Myocyte (in vitro differentiated cells): Measurements from ENCODE around the gene SERTAD3. TPM values are rescaled to one million over a fixed set of nuclear protein-coding genes. Genes with fewer than 3 reads are reported as not detected.
A peak's percentile ranks its signal among the peaks of the same experiment; 100 is the strongest.

Source experiments
- DNase-seq: peaks from one replicate; pipeline ENCODE4 v3.0.0-alpha.2; 2012; ENCODE audit warnings: low read depth
- total RNA-seq: library from RNA; depleted of rRNA; stranded (reverse); fragments of >200 nt; gene quantifications from 2 replicates; pipeline ENCODE4 v1.2.3, GENCODE V29; 2014

The SERTAD3 gene
- total RNA-seq, 1 donor from 2014 or later: 28.1 TPM

DNA sequence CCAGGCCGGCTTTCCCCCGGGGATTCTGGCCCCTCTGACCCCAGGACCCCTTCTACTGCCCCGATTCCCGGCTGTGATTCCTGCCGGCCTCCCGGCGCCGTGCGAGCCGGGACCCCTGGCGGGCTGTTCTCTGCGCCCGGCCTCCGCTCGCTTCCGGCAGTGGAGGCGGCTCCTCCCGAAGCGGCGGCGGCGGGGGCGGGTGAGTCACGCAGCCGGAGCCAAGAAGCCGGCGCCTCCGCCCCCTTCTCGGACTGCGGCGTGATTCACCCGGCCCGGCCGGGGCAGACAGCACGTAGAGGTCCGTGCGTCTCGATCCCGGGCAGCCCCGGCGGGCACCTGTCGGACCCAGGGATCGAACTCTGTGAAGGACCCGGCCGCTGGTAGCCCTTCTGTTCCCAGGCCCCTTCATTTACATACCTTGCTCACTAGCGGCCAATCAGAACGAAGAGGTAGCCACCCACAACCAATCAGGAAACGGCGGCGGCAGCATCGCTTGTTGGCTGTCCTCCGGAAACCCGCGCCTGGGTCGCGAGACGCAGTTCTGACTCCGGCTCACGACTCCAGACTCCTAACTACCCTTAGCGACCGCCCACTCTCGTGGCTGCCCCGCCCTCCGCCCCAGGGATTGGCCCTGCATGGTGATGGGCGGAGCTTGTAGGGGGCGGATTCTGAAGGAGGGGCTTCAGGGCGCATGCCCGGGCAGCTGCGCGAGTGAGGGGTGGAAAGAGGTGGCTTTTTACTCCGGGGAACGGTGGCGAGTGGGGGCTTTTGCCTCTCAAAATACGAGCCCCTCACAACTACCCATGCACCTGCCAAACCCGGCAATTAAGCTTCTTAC lies 18.5 kb downstream of the SERTAD3 start, which contains the start of gene SERTAD1:
Gene SERTAD1 (minus strand): TSS at position 543 of the 838 bp plus-strand sequence. CDS start 2,446 bp downstream, outside the sequence.
- peak; percentile 100 for DNase-seq

DNA sequence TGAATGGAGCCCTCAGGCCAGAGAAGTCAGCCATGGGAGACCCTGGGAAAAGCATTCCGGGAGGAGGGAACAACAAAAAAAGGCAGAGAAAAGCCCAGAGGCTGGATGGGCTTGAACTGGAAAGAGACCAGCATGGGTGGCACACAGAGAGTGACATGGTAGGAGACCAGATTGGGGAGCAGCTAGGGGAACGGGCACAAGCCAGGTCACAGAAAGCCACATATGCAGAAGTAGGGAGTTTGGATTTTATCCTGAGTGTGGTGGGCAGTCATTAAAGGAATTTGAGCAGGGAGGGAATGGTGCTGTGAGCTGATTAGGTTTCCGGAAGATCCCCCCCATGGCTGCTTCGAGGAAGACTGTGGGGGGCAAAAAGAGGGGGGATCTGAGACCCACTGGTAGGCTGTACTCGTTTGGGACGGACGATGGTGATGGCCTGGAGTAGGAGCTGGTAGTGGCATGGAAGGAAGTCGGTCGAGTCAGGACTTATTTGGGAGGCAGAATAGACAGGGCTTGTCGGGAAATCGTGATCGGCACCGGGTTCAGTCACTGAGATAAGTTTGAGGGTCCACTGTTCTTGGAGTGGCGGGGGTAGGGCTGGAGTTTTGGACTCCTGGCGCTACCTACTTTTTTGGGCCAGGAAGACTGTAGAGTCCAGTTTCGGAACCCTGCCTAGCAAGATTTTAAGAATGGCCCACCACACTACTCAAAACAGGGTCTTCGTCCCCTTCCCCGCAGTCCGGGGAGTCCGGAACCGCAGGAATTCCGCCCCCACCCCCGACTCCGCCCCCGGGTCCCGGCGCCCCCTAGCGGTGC lies 19.3 kb downstream of the SERTAD3 start:
- DNase-seq: peak; percentile 68

DNA sequence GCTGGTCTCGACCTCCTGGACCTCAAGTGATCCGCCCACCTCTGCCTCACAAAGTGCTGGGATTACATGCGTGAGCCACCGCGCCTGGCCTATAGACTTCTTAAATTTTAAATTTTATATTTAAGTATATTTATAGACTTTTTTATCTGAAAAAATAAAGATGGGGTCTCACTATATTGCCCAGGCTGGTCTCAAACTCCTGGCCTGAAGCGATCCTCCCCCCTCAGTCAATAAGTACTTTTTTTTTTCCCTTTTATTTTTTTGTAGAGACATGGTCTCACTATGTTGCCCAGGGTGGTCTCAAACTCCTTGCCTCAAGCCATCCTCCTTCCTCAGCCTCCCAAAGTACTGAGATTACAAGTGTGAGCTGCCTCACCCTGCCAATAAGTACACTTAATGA lies 20.2 kb downstream of the SERTAD3 start:
- no peak for DNase-seq

DNA sequence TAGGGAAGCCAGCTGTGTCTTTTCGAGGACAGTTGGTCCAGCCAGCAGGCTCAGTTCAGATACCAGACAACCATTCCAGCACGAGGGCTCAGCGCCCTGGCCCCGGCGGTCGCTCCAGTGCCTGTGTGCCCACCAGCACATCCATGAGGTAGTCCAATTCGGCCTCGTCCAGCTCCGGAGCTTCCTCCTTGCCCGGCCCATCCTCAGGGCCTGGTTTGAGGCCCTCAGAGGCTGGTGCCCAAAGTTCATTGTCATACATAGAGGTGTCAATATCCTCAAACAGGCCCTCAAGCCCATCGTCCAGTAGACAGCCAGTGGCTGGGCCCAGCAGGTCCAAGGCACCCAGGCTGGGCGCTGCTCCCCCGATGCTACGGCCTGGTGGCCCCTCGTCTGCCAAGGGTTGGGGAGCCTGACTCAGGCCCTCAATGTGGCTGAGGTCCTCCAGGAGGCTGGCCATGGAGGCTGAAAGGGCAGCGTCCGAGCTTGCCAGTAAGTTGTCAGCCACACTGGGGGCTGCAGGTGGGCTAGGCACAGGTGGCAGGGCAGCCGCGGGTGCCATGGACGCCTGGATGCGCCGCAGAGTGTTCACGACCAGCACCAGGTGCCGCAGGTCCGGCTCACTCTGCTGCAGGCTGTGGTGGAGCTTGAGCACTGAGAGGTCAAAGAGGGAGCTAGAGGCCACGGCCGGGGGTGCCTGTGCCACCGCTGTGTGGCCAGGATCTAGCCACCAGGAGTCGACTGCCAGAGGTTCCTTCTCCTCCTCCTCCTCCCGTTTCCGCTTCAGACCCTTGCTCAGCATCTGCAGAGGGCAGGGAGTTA lies 21.2 kb downstream of the SERTAD3 start:
- peak; percentile 28 for DNase-seq

DNA sequence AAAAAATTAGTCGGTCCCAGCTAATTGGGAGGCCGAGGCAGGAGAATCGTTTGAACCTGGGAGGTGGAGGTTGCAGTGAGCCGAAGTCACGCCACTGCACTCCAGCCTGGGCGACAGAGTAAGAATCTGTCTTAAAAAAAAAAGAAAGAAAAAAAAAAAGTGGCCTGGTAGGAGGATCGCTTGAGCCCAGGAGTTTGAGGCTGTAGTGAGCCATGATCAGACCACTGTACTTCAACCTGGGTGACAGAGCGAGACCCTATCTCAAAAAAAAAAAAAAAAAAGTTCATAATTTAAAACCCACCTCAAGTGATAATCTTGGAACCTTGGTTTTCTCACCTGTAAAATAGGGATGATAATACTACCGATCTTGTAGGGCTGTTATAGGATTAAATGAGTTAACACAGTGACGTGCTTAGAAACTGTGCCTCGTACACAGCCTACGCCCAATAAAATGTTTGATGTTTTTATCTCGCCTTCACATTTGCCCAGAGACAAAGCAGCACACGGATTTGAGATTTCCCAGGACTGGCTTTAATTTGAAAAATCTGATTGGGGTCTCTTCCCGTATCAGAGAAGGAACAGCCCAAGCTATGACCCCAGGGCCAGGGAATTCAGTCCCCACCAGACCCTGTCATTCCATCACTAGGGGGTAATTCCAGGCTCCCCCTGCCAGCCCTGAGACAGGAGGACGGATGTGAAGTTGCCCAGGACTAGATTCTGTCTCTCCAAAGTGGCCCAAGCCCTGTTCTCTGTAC lies 22.0 kb downstream of the SERTAD3 start:
- no peak for DNase-seq

DNA sequence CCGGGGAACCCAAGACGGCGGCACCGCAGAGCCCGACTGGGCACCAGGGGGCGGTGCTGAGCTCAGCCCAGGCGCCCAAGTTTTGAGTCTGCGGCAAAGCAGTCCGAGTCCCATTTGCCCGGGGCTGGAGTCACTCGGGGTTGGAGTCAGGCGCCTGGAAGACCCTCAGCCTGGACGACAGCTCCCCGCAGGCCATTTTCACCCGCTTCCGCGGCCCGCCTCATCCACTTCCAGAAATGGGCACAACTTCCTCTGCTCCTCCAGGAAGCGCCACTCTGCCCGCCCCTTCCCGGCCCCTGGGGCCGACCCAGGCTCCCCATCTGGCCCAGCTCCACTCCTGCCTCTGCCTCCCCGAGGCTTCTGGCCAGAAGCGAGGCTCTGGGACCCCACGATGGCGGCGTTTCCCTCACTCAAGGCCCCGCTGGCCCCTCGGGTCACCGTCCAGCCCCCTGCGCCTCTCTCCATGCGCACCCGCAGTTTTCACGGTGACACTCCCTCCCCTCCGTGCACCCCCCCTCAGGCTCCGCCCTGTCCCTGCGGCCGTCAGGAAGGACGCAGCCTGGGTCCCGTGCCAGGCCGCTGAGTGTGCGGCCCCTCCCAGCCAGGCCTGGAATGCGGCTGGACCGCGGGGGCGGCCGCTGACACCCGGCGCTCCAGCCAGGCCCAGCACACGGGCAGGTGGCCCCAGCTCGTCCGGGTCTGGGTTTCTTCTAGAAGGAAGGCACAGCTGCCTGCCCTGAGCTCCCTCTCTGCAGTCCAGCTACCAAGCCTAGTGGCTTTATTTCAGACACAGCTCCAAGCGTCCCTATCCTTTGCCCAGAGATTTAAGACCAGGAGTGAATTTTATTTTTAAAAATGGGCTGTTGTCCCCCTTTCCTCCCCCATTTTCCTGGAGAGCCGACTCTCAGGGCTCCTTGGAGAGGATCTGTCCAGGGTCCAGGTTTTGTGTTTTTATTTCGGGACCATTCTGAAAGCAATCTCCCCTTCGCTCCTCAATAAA lies 23.1 kb downstream of the SERTAD3 start:
- peak; percentile 98 for DNase-seq

DNA sequence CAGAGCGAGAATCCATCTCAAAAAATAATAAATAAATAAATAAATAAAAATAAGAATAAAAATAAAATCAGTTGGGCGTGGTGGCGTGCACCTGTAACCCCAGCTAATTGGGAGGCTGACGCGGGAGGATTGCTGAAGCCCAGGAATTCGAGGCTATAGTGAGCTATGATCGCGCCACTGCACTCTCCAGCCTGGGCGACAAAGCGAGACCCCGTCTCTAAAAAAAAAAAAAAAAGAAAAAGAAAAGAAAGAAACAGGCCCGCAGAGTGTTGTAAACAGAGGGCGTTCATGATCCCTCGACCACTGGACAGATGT lies 23.7 kb downstream of the SERTAD3 start:
- DNase-seq: no peak

DNA sequence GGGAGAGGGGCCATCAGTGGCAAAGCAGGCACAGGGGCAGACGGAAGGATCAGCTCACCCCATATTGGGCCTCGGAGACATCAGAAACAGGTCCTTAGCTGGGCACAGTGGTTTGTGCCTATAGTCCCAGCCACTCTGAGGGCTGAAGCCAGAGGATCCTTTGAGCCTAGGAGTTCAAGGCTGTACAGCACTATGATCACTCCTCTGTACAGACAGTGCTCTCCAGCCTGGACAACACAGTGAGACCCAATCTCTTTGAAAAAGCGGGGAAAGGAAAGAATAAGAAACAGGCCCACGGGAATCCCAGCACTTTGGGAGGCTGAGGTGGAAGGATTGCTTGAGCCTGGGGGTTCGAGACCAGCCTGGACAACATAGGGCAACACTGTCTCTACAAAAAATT lies 24.4 kb downstream of the SERTAD3 start:
- no peak for DNase-seq

DNA sequence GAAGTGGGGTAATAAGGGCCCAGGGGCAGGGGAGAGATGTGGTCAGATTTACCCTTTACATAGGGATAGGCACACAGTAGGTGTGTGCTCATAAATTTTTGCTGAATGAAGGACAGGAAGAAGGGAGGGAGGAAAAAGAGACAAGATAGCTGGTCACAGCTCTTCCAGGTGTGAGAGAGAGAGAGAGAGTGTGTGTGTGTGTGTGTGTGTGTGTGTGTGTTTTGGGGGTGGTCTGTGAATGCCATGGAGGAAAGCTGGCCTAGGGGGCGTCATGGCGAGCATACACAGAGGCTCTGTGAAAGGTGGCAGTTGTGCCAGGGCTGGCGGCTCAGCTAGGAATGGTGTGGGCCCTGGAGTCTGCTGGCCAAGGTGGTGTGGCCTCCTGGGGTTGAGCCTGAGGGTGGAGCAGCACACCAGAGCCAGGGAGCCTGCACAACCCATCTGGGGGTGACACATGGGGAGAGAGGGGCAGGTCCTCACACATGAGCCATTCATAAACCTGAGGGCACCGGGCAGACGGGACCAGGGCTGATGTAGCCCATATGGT lies 25.0 kb downstream of the SERTAD3 start:
- DNase-seq: no peak

DNA sequence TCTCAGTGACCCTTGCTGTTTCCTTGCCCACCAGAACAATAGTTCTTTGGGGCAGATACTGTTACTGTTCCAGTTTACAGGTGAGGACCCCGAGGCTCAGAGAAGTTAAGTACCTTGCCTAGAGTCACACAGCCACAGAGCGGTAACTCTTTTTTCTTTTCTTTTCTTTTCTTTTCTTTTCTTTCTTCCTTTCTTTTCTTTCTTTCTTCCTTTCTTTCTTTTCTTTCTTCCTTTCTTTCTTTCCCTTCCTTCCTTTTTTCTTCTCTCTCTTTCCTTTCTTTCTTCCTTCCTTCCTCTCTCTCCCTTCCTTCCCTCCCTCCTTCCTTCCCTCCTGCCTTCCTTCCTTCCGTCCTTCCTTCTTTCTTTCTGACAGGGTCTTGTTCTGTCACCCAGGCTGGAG lies 26.1 kb downstream of the SERTAD3 start:
- no peak for DNase-seq

DNA sequence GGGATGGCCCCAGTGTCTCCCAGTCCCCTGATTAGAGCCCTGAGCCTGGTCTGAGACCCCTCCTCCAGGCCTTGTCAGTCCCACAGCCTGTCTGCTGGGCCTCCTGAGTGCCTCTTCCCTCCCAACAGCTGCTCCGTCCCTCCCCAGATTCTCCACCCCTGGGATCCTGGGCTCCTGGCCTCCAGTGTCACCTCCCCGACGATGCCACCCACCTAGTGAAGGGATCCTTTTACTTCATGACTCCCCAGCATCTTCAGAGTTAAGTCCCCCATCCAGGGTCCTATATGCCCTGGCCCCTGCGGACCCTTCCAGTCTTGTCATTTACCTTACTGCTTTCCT lies 26.5 kb downstream of the SERTAD3 start:
- no peak for DNase-seq

DNA sequence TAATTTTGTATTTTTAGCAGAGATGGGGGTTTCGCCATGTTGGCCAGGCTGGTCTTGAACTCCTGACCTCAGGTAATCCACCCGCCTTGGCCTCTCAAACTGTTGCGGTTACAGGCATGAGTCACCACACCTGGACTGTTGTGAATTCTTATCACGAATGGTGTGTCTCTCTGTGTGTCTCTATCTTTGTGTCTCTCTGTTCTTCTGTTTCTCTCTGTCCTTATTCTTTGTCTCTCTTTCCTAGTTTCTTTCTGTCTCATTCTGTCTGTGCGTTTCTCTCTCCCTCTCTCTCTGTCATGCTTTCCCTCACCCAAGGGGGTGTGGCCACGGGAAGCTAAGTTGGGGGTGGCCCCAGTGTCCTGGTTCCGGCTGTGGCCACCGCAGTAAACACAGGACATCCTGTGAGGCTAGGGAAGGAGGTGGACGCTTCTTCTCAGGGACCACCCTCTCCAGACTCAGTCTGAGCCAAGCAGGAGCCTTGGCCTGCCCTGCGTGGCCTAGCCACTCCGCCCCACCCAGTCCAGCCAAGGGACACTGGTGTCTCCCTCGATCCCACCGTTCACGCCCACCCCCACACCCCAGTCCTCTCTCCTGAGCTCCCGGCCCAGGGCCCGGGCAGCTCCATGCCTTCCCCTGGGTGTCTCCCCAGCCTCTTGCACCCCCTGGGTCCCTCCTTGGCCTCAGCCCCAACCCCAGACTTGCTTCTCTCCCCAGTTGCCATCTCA lies 27.1 kb downstream of the SERTAD3 start:
- DNase-seq: peak; percentile 28

DNA sequence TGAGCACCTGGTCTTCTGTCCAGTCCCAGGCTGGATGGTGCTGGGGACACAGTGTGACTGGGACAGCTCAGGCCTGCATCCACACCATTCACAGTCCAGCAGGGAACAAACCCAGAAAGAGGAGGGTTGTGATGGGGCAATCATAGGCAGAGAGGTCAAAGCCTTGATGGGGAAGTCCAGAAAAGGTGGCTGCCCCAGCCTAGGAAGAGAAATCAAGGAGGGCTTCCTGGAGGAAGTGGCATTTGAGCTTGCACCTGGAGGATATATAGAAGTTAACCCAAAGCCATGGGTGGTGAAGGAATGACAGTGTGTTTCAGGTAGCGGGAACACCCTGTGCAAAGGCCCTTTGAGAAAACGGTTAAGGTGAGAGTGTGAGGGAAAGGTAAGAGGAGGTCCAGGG lies 28.4 kb downstream of the SERTAD3 start:
- no peak for DNase-seq

DNA sequence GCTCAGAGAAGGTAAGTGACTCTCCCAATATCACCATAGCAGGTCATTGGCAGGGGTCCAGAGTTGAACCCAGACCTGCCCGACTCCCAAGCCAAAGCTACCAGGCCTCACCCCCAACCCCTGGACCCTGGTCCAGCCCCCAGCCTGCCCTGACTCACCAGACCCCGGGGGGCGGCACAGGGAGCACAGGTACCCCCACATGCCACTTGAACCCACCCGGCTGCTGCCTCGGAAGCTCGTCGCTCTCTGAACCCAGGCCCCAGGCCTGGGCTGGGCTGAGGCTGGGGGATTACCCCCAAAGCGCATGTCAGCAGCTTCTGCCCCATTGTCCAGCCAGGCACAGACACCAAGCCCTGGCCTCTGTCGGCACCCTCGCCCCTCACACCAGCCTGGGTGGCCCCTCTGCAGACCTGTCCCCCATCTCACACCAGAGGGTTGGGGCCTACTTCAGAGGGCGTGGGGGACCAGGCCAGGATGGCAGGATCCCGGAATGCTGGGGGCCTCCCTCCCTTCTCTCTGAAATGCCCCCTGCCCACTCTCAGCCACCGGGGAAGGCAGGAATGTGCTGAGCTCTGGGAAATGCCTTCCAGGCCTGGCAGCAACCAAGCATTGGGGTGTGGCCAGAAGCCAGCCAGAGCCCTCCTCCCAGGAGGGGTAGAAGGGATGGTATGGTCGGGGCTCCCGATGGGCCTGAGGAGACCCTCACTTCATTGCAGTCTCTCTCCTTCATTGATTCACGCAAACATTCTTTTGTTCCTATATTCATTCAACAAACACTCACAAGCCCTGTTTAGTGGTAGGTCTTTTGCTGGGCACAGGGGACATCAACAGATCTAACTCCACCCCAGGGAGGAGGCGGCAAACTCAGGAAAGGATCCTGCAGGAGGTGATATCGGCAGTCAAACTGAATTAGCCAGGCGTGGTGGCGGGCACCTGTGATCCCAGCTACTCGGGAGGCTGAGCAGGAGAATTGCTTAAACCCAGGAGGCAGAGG lies 29.3 kb downstream of the SERTAD3 start:
- DNase-seq: no peak

DNA sequence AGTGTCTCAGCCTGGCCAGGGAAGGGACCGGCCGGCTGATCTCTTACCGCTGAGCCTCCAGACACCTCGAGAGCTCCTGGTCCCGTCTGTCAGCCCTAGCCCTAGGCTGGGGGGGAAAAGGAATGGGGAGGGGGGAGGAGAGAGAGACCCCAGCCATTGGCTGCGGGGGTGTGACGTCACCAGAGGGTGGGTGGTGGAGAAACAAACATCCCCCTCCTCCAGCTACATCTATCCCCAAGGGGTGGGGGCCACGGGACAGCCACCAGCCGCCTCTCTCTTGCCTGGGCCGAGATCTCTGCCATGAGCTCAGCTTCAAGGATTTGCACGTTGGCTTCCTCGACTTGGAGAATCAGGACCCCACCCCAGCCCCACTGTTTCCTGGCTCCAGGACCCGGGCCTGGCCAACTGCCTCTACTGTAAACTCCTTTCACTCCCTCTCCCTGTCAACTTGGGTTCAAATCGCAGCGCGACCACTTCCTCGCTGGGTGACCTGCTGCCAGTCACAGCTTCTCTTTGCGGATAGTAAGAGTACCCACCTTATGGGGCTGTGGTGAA lies 30.8 kb downstream of the SERTAD3 start, which contains the start of gene PRX:
Gene PRX (minus strand): TSS at position 88 of the 555 bp plus-strand sequence. CDS start 5,446 bp downstream, outside the sequence.
- no peak for DNase-seq

DNA sequence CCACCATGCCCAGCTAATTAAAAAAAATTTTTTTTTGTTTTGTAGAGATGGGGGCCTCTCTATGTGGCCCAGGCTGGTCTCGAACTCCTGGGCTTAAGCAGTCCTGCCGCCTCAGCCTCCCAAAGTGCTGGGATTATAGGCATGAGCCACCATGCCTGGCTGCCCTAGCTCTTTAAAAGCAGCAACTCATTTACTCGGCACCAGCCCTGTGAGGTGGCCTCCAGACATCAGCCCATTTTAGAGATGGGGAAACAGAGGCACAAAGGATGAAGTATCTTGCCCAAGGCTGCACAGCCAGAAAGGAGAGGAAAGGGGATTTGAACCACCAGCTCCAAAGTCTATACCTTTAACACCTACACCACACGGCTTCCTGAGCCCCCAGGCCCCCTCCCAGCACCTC lies 31.3 kb downstream of the SERTAD3 start:
- no peak for DNase-seq

DNA sequence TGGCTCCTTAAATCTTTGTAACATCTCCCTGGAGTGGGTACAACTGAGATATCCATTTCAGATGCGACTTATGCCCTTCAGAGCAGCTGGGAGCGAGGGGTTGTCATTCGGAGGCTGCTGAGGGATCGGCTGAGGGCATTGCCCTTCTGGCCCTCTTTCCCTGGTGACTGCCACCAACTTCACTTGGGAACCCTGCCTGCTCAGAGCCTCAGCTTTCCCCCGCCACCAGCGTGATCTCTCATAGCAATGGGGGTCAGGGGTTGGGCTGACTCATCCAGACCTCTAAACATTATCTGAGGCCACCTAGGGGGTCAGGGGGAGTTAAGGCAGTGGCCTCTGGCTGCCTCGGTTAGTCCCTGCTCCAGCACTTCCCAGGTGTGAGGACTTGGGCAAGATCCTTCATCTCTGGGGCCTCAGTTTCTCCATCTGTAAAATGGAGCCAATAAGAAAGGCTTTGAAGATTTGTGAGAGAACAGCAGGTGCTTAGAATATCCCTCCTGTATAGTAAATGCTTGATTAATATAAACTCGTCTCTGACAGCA lies 32.1 kb downstream of the SERTAD3 start:
- DNase-seq: peak; percentile 22
